OCI-M2 (cell line): ENCODE results near the gene KRT72.

Source experiments
- DNase-seq: peaks from one replicate; lab custom pipeline; 2025; ENCODE audit not compliant: unreplicated experiment; lab: John Stamatoyannopoulos, UW

Gene KRT72

GRCh38 chr12:52580496-52580895 is 20.8 kb downstream of the KRT72 start:
- DNase-seq: no peak

- no peak for DNase-seq
These were observed 21.5 kb downstream of the KRT72 start for GRCh38 chr12:52579468-52580465.

GRCh38 chr12:52578469-52578868 is 22.8 kb downstream of the KRT72 start:
- no peak for DNase-seq

GRCh38 chr12:52577316-52577715 is 23.9 kb downstream of the KRT72 start:
- DNase-seq: no peak

- no peak for DNase-seq
These were observed 25.3 kb downstream of the KRT72 start for GRCh38 chr12:52575948-52576347.

GRCh38 chr12:52575256-52575655 is 26.0 kb downstream of the KRT72 start:
- no peak for DNase-seq

- no peak for DNase-seq
These were observed 27.5 kb downstream of the KRT72 start, which contains the start of gene KRT74 for GRCh38 chr12:52573743-52574142. TSS of gene KRT74 (minus strand) at chr12:52573843. CDS start at chr12:52573777, 66 bp downstream.

GRCh38 chr12:52573306-52573705 is 28.0 kb downstream of the KRT72 start:
- DNase-seq: no peak

- DNase-seq: no peak
These were observed 30.8 kb downstream of the KRT72 start for GRCh38 chr12:52570511-52570910.

- DNase-seq: no peak
These were observed 33.2 kb downstream of the KRT72 start for GRCh38 chr12:52568111-52568510.

GRCh38 chr12:52566847-52567291 is 34.4 kb downstream of the KRT72 start:
- DNase-seq: no peak

GRCh38 chr12:52564582-52564981 is 36.7 kb downstream of the KRT72 start:
- no peak for DNase-seq

- no peak for DNase-seq
These were observed 39.3 kb downstream of the KRT72 start for GRCh38 chr12:52561880-52562449.

GRCh38 chr12:52559979-52560378 is 41.3 kb downstream of the KRT72 start:
- no peak for DNase-seq

GRCh38 chr12:52558781-52559445 is 42.4 kb downstream of the KRT72 start:
- DNase-seq: no peak

- no peak for DNase-seq
These were observed 43.8 kb downstream of the KRT72 start for GRCh38 chr12:52557476-52557875.

- no peak for DNase-seq
These were observed 45.7 kb downstream of the KRT72 start for GRCh38 chr12:52555577-52555976.

GRCh38 chr12:52552681-52553195 is 48.5 kb downstream of the KRT72 start, which contains the start of gene KRT71:
TSS of gene KRT71 (minus strand) at chr12:52553145. CDS start at chr12:52553077, 68 bp downstream.
- no peak for DNase-seq

- DNase-seq: no peak
These were observed 49.2 kb downstream of the KRT72 start for GRCh38 chr12:52552055-52552454.

GRCh38 chr12:52551216-52551865 is 49.9 kb downstream of the KRT72 start:
- no peak for DNase-seq

- DNase-seq: no peak
These were observed 55.1 kb downstream of the KRT72 start for GRCh38 chr12:52546126-52546525.
